ENCODE results near the gene CDS1. TPM values are rescaled to one million over a fixed set of nuclear protein-coding genes. Genes with fewer than 3 reads are reported as not detected.

Gene CDS1
- total and polyA plus RNA-seq, 2 experiments from 2014 or later: 11.0 to 21.3 TPM

DNA sequence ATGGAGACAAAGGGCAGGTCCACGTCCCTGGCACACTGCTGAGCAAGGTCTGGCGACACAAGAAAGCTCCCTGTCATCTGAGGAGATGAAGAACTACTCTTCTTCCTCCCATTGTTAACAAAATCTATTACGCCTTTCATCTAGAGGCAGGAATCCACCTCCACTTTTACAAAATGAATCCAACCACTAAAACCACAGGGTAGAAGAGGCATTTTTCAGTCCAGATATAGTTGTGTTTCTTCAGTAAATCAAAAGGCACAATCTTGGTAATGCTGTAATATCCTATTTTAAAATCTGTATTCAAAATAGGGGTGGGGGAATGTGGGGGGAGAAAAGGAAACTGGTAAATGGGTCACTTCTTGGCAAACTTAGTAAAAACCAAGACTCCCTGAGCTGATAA is 101.4 kb downstream of the CDS1 start:
- H3K27me3 ChIP-seq: no peaks in the 10 kb centered on the region
- no peaks in the 10 kb centered on the region for H3K36me3 ChIP-seq (replicated peaks; ENCODE audit: insufficient read depth, low read depth)
- H4K20me1 ChIP-seq (ENCODE audit: insufficient read depth, poor library complexity, severe bottlenecking): no peaks in the 10 kb centered on the region
- WGBS (ENCODE audit: low lambda C conversion rate, missing lambda C conversion rate): 94% methylated on average over 3 of the region's 3 CpGs
- peaks cover 4% of the 10 kb centered on the region for H3K4me1 ChIP-seq (ENCODE audit: insufficient read depth)
- no peaks in the 10 kb centered on the region for H3K9me2 ChIP-seq (replicated peaks; ENCODE audit: insufficient read depth)
- no peak overlapping the region for H2AFZ ChIP-seq
- H3K9me3 ChIP-seq (ENCODE audit: low read depth): no peaks in the 10 kb centered on the region
- H3K4me2 ChIP-seq: no peak overlapping the region
- no peaks in the 10 kb centered on the region for H3K79me2 ChIP-seq
- no peak for DNase-seq (ENCODE audit: low spot score)
- TF ChIP-seq, protein P1, sequence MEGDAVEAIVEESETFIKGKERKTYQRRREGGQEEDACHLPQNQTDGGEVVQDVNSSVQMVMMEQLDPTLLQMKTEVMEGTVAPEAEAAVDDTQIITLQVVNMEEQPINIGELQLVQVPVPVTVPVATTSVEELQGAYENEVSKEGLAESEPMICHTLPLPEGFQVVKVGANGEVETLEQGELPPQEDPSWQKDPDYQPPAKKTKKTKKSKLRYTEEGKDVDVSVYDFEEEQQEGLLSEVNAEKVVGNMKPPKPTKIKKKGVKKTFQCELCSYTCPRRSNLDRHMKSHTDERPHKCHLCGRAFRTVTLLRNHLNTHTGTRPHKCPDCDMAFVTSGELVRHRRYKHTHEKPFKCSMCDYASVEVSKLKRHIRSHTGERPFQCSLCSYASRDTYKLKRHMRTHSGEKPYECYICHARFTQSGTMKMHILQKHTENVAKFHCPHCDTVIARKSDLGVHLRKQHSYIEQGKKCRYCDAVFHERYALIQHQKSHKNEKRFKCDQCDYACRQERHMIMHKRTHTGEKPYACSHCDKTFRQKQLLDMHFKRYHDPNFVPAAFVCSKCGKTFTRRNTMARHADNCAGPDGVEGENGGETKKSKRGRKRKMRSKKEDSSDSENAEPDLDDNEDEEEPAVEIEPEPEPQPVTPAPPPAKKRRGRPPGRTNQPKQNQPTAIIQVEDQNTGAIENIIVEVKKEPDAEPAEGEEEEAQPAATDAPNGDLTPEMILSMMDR (IDR thresholded peaks at IDR 0.05; ENCODE audit: poor library complexity): no peak
- no peak for TF ChIP-seq EZH2 (IDR thresholded peaks at IDR 0.05; ENCODE audit: borderline replicate concordance)
- TF ChIP-seq EZH2phosphoT487 (IDR thresholded peaks at IDR 0.05; ENCODE audit: low read depth, severe bottlenecking, unreplicated experiment): no peak
- H3K4me3 ChIP-seq: no peak overlapping the region
- no peak overlapping the region for H3K27ac ChIP-seq

DNA sequence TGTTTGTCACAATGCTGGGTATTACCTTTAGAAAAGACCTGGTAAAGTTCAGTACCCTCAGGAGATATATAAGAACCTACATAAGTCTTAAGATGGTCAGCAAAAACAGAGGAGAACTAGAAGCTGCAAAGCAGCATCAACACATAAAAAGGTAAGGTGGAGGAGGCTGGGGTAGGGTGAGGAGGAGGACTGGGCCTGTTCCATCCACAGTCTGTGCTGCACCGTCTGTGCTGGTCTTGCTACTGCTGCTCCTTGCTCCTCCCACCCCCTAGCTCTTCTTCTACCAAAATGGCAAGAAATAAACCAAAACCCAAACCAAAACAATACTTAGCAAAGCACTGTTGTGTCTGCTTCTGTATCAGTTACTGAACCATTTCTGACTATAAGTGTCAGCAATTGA is 102.2 kb downstream of the CDS1 start:
- no peaks in the 10 kb centered on the region for H3K9me3 ChIP-seq (ENCODE audit: low read depth)
- TF ChIP-seq EZH2phosphoT487 (IDR thresholded peaks at IDR 0.05; ENCODE audit: low read depth, severe bottlenecking, unreplicated experiment) (no peak), EZH2 (IDR thresholded peaks at IDR 0.05; ENCODE audit: borderline replicate concordance) (no peak)
- TF ChIP-seq, protein P1 (IDR thresholded peaks at IDR 0.05; ENCODE audit: poor library complexity): no peak
- peaks cover 4% of the 10 kb centered on the region for H3K4me1 ChIP-seq (ENCODE audit: insufficient read depth)
- DNase-seq (ENCODE audit: low spot score): no peak
- no peak overlapping the region for H3K4me2 ChIP-seq
- H3K27me3 ChIP-seq: no peaks in the 10 kb centered on the region
- H4K20me1 ChIP-seq (ENCODE audit: insufficient read depth, poor library complexity, severe bottlenecking): no peaks in the 10 kb centered on the region
- no peak overlapping the region for H3K27ac ChIP-seq
- no peaks in the 10 kb centered on the region for H3K79me2 ChIP-seq
- H3K9me2 ChIP-seq (replicated peaks; ENCODE audit: insufficient read depth): no peaks in the 10 kb centered on the region
- no peak overlapping the region for H3K4me3 ChIP-seq
- no peak overlapping the region for H2AFZ ChIP-seq
- 80% methylated on average over 1 of the region's 1 CpG for WGBS (ENCODE audit: low lambda C conversion rate, missing lambda C conversion rate)
- no peaks in the 10 kb centered on the region for H3K36me3 ChIP-seq (replicated peaks; ENCODE audit: insufficient read depth, low read depth)

DNA sequence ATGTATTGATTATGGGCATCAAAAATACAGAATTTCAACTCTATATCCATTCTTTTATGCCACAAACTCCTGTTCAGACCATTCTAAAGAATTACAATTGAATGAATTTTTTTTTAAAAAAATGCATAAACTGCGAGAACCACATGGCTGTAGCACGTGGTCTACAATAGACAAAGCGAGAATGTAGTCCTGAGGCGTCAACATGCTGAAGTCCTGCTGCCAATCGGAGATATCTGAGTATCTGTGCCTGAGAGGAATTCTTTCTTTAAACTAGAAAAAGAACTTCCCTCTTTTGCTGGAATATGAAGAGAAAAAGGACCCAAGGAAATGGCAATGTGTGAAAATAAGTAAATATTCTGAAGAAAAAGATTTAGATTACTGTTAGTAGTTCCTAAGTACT is 105.7 kb downstream of the CDS1 start:
- Histone ChIP-seq H3K9me2 (replicated peaks; ENCODE audit: insufficient read depth) (no peaks in the 10 kb centered on the region), H3K27me3 (no peaks in the 10 kb centered on the region), H3K4me3 (no peak overlapping the region), H4K20me1 (ENCODE audit: insufficient read depth, poor library complexity, severe bottlenecking) (no peaks in the 10 kb centered on the region), H2AFZ (no peak overlapping the region), H3K27ac (no peak overlapping the region), H3K36me3 (replicated peaks; ENCODE audit: insufficient read depth, low read depth) (no peaks in the 10 kb centered on the region), H3K79me2 (no peaks in the 10 kb centered on the region), H3K4me2 (no peak overlapping the region), H3K9me3 (ENCODE audit: low read depth) (no peaks in the 10 kb centered on the region), H3K4me1 (ENCODE audit: insufficient read depth) (no peaks in the 10 kb centered on the region)
- DNase-seq (ENCODE audit: low spot score): no peak
- TF ChIP-seq EZH2phosphoT487 (IDR thresholded peaks at IDR 0.05; ENCODE audit: low read depth, severe bottlenecking, unreplicated experiment) (no peak), EZH2 (IDR thresholded peaks at IDR 0.05; ENCODE audit: borderline replicate concordance) (no peak)
- TF ChIP-seq, protein P1 (IDR thresholded peaks at IDR 0.05; ENCODE audit: poor library complexity): no peak
- 95% methylated on average over 5 of the region's 5 CpGs for WGBS (ENCODE audit: low lambda C conversion rate, missing lambda C conversion rate)

DNA sequence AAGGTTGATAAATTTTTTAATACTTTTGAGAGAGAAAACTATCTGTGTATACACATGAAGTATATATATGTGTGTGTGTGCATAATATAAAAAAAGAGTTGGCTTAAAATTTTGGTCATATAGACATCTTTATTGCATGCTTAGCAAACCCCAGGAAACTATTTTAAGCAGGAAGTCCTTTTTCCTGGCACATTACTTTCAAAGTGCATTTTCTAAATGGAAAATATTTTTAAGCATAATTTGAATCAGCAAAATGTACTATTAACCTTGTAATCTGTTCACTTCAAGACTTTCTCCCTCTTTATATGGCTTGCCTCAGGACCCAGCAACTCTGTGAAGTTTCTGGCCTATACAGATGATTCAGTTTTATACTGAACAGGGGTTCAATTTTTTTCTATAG is 106.3 kb downstream of the CDS1 start:
- Histone ChIP-seq H3K4me3 (no peak overlapping the region), H3K36me3 (replicated peaks; ENCODE audit: insufficient read depth, low read depth) (no peaks in the 10 kb centered on the region), H3K27ac (no peak overlapping the region), H3K79me2 (no peaks in the 10 kb centered on the region), H4K20me1 (ENCODE audit: insufficient read depth, poor library complexity, severe bottlenecking) (no peaks in the 10 kb centered on the region), H3K9me2 (replicated peaks; ENCODE audit: insufficient read depth) (no peaks in the 10 kb centered on the region), H3K4me1 (ENCODE audit: insufficient read depth) (no peaks in the 10 kb centered on the region), H3K4me2 (no peak overlapping the region), H2AFZ (no peak overlapping the region), H3K27me3 (no peaks in the 10 kb centered on the region), H3K9me3 (ENCODE audit: low read depth) (no peaks in the 10 kb centered on the region)
- TF ChIP-seq EZH2 (IDR thresholded peaks at IDR 0.05; ENCODE audit: borderline replicate concordance) (no peak), EZH2phosphoT487 (IDR thresholded peaks at IDR 0.05; ENCODE audit: low read depth, severe bottlenecking, unreplicated experiment) (no peak)
- no peak for DNase-seq (ENCODE audit: low spot score)
